Caco-2 (cell line): Measurements from ENCODE around the gene TNFRSF9. TPM values are rescaled to one million over a fixed set of nuclear protein-coding genes. Genes with fewer than 3 reads are reported as not detected.

ENCODE experiments used
- Bru-seq: library from RNA; stranded (reverse); fragments of 400-500 nt; gene quantifications from one replicate; lab custom pipeline; 2021; lab: Mats Ljungman, UMichigan
- BruChase-seq, 2 experiments: library from RNA; stranded (reverse); fragments of 400-500 nt; gene quantifications; one replicate each; lab custom pipeline; 2021; lab: Mats Ljungman, UMichigan
- BruUV-seq: library from RNA; stranded (reverse); fragments of 400-500 nt; replicated peaks from 2 replicates; lab custom pipeline; 2021; lab: Mats Ljungman, UMichigan
- CTCF ChIA-PET: fragments of 300-600 bp; sonication (Branson Sonifier 250); formaldehyde crosslinking; loops from one replicate; lab custom pipeline; 2022; ENCODE audit warnings: antibody characterized with exemption; lab: Charles Lee
- POLR2A ChIA-PET: fragments of 300-600 bp; sonication (Branson Sonifier 250); formaldehyde crosslinking; loops from one replicate; lab custom pipeline; 2022; ENCODE audit warnings: antibody characterized with exemption; lab: Charles Lee
- DNase-seq, 2 experiments: peaks; one replicate each; pipeline versions ENCODE4 v3.0.0 to v3.0.0-alpha.2; 2020 to 2022
- H3K27me3 ChIP-seq: replicated peaks from 2 replicates; pipeline ENCODE4 v1.6.0; 2011; ENCODE audit warnings: low read length; ENCODE audit not compliant: control insufficient read depth, insufficient read depth
- H3K36me3 ChIP-seq: 2 replicates; pipeline ENCODE4 v1.5.1; 2011; ENCODE audit warnings: low read length; ENCODE audit not compliant: control insufficient read depth, insufficient read depth
- H3K4me1 ChIP-seq: fragments of 250-450 bp; sonication (Bioruptor Pico); 2 replicates; pipeline ENCODE4 v1.5.1; 2020; ENCODE audit warnings: mild to moderate bottlenecking
- H3K4me3 ChIP-seq: 2 replicates; pipeline ENCODE4 v1.5.1; 2011; ENCODE audit warnings: low read depth, mild to moderate bottlenecking, control low read depth, low read length
- H3K9me3 ChIP-seq: fragments of 250-450 bp; sonication (Bioruptor Pico); 2 replicates; pipeline ENCODE4 v1.5.1; 2020; ENCODE audit warnings: mild to moderate bottlenecking, moderate library complexity
- H3K27ac Mint-ChIP-seq: one replicate; pipeline ENCODE4 v1.8.0; 2022; ENCODE audit warnings: mixed read lengths; ENCODE audit not compliant: unreplicated experiment
- H3K27me3 Mint-ChIP-seq: one replicate; pipeline ENCODE4 v1.8.0; 2022; ENCODE audit warnings: mixed read lengths; ENCODE audit not compliant: insufficient read depth, unreplicated experiment
- H3K36me3 Mint-ChIP-seq: one replicate; pipeline ENCODE4 v1.8.0; 2022; ENCODE audit warnings: mild to moderate bottlenecking, mixed read lengths; ENCODE audit not compliant: insufficient read depth, unreplicated experiment
- H3K4me1 Mint-ChIP-seq: one replicate; pipeline ENCODE4 v1.8.0; 2022; ENCODE audit warnings: low read depth, mixed read lengths; ENCODE audit not compliant: unreplicated experiment
- H3K4me3 Mint-ChIP-seq: one replicate; pipeline ENCODE4 v1.8.0; 2022; ENCODE audit warnings: mild to moderate bottlenecking, moderate library complexity, mixed read lengths; ENCODE audit not compliant: unreplicated experiment
- H3K9me3 Mint-ChIP-seq: one replicate; pipeline ENCODE4 v1.8.0; 2022; ENCODE audit warnings: mixed read lengths; ENCODE audit not compliant: unreplicated experiment
- intact Hi-C: fragments of 100-400 bp; cut with micrococcal nuclease; formaldehyde crosslinking; loops from one replicate; pipeline ENCODE4 v1.10.0; 2022; ENCODE audit not compliant: unreplicated experiment
- long read RNA-seq: library from polyadenylated mRNA; stranded (forward); transcript quantifications from one replicate; pipeline ENCODE4 v2.0.0, GENCODE V29; 2022
- total RNA-seq: library from RNA; stranded (reverse); gene quantifications from 2 replicates; pipeline ENCODE4 v1.2.3, GENCODE V29; 2022
- TF ChIP-seq, protein P1 (sequence below), 2 experiments: fragments of 200-600 bp in 1 of 2; IDR thresholded peaks; 1 replicate in 1 of 2; 2 replicates in 1 of 2; pipeline versions ENCODE4 v1.5.1 to v1.8.0; 2011 to 2022; ENCODE audit warnings: antibody characterized with exemption in 1 of 2, control low read depth in 1 of 2, inconsistent platforms in 1 of 2, low read depth in 1 of 2, low read length in 1 of 2, mild to moderate bottlenecking in 1 of 2, moderate library complexity in 1 of 2; ENCODE audit not compliant: insufficient read depth in 1 of 2, severe bottlenecking in 1 of 2, unreplicated experiment in 1 of 2

The TNFRSF9 gene
- 0.54 and 0.91 TPM in 2 replicates for total RNA-seq
- percentile 22 among the genes with signal in this experiment for Bru-seq, nascent RNA
- BruChase-seq, experiment 1, labeled RNA remaining after a 2-hour chase: percentile 28 among the genes with signal in this experiment
- BruChase-seq, experiment 2, labeled RNA remaining after a 6-hour chase: percentile 36 among the genes with signal in this experiment
- long read RNA-seq, partial matches to known transcripts: 0 of 2 reads
- long read RNA-seq, other reads (novel, unspliced or antisense): 2 of 2 reads

DNA sequence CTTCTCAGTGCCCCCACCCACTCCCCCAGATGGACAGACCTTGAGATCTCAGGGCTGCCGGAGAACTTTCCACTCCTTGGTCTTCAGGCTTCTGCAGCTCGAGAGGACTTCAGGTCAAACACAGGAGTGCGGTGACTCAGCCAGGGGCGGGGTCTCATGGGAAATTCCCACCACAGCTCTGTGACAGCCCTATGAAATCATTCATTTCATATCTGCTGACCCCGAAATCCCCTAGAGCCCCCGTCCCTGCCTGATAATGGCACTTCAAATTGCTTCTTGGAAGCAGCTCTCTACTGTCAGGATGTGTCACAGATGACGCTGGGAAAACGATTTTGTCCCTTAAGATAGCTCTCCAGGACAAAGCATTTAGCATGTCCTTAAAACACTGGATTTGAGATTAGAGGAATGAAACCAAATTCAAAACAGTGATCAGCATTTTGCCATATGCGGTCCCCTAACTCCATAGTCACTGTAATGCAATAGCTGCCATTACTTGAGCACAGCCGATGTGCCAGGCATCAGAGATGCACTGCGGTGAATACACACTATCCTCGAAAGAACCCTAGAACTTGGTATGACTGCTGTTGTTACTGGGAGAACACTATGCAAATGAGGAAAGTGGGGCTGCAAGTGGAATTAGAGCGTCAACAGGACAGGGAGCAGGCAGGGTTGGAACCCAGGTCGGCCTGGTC lies at the start of gene TNFRSF9:
Gene TNFRSF9 (minus strand): TSS at position 95 of the 692 bp plus-strand sequence. CDS start 845 bp downstream, outside the sequence.
- Mint-ChIP-seq H3K9me3 (no peaks in the 10 kb centered on the region), H3K36me3 (no peaks in the 10 kb centered on the region), H3K4me3 (peak within 1 kb of the TSS; percentile 67), H3K27ac (no peak within 1 kb of the TSS), H3K27me3 (no peaks in the 10 kb centered on the region), H3K4me1 (peaks cover 26% of the 10 kb centered on the region)
- Histone ChIP-seq H3K27me3 (no peaks in the 10 kb centered on the region), H3K4me1 (peaks cover 16% of the 10 kb centered on the region; the same call in 1 of the 2 replicates), H3K4me3 (no peak within 1 kb of the TSS), H3K9me3 (no peaks in the 10 kb centered on the region), H3K36me3 (no peaks in the 10 kb centered on the region)
- TF ChIP-seq, protein P1, sequence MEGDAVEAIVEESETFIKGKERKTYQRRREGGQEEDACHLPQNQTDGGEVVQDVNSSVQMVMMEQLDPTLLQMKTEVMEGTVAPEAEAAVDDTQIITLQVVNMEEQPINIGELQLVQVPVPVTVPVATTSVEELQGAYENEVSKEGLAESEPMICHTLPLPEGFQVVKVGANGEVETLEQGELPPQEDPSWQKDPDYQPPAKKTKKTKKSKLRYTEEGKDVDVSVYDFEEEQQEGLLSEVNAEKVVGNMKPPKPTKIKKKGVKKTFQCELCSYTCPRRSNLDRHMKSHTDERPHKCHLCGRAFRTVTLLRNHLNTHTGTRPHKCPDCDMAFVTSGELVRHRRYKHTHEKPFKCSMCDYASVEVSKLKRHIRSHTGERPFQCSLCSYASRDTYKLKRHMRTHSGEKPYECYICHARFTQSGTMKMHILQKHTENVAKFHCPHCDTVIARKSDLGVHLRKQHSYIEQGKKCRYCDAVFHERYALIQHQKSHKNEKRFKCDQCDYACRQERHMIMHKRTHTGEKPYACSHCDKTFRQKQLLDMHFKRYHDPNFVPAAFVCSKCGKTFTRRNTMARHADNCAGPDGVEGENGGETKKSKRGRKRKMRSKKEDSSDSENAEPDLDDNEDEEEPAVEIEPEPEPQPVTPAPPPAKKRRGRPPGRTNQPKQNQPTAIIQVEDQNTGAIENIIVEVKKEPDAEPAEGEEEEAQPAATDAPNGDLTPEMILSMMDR (IDR thresholded peaks at IDR 0.05; ENCODE audit: insufficient read depth in 1 of 2, low read depth in 1 of 2, low read length in 1 of 2, severe bottlenecking in 1 of 2, unreplicated experiment in 1 of 2): no peak
- intact Hi-C loops: loop anchor here (5.0 kb wide), 1 partner anchor 39 kb away; no protein-coding TSS in a partner anchor
- ChIA-PET CTCF (no interaction called here), POLR2A (interaction anchor here (0.5 kb wide), 1 partner anchor 33 kb away, joined by 3 read pairs; no protein-coding TSS in a partner anchor)
- no TSS peak for BruUV-seq
- peak in 1 of 2 experiments; percentile 17 for DNase-seq

DNA sequence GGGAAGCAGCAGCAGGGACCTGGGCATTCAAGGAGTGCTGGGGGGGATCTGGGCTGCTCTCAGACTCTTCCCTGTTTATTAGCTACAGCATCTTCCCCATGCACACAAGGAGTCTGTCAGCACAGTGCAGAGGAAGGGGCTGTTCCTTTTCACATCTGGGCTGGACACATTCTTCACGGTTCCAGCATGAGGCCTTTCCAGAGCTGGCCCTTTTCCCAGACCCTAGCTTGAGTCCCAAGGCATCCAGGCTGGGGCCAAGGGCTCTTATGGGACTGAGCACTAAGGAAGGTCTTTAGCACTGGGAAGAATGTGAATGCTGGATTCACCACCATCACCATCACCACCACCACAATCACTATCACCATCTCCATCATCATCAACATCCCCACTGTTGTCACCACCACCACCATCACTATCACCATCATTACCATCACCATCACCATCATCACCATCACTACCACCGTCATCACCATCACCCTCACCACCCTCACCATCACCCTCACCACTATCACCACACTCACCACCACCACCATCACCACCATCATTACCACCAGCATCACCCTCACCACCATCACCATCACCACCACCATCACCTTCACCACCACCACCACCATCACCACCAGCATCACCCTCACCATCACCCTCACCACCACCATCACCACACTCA lies 49.3 kb upstream of the TNFRSF9 start:
- H3K36me3 ChIP-seq: no peaks in the 10 kb centered on the region
- no peak overlapping the region for H3K4me3 ChIP-seq
- POLR2A ChIA-PET: no interaction called here
- no peaks in the 10 kb centered on the region for H3K27me3 ChIP-seq
- H3K4me3 Mint-ChIP-seq: no peak overlapping the region
- no peak overlapping the region for H3K27ac Mint-ChIP-seq
- H3K9me3 Mint-ChIP-seq: no peaks in the 10 kb centered on the region
- peaks cover 14% of the 10 kb centered on the region for H3K4me1 Mint-ChIP-seq
- DNase-seq: no peak
- no peaks in the 10 kb centered on the region for H3K9me3 ChIP-seq
- peaks cover 21% of the 10 kb centered on the region for H3K4me1 ChIP-seq
- TF ChIP-seq, protein P1 (IDR thresholded peaks at IDR 0.05; ENCODE audit: insufficient read depth in 1 of 2, low read depth in 1 of 2, low read length in 1 of 2, severe bottlenecking in 1 of 2, unreplicated experiment in 1 of 2): no peak
- no TSS peak for BruUV-seq
- peaks cover 63% of the 10 kb centered on the region for H3K36me3 Mint-ChIP-seq
- intact Hi-C loops: no loop called here
- H3K27me3 Mint-ChIP-seq: no peaks in the 10 kb centered on the region
- CTCF ChIA-PET: no interaction called here

DNA sequence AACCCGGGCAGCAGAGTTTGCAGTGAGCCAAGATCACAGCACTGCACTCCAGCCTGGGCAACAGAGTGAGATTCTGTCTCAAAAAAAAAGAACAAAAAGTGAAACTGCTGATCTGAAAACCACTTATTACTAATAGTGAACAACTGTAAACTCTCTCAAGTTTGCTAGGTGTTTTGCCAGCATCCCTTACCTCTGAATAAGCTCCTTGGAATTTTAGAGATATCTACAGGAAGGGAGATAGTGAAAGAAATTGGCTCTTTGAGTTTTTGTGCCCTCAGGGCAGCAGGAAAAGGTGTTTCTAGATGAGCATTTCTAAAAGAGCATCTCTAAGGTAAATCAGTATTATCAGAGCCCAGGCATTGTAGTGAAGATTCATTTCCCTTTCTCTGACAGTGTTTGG lies 47.9 kb upstream of the TNFRSF9 start:
- peaks cover 67% of the 10 kb centered on the region for H3K36me3 Mint-ChIP-seq

More for the DNA sequence above, 47.9 kb upstream of the TNFRSF9 start:
- H3K4me1 ChIP-seq: peaks cover 21% of the 10 kb centered on the region
- H3K27me3 ChIP-seq: no peaks in the 10 kb centered on the region
- no TSS peak for BruUV-seq
- no peak for DNase-seq
- ChIA-PET POLR2A (no interaction called here), CTCF (interaction anchor here (0.6 to 1.9 kb wide), 4 partner anchors 13 to 326 kb away, joined by 3 to 8 read pairs (median 5); no protein-coding TSS in a partner anchor)
- H3K4me1 Mint-ChIP-seq: peaks cover 14% of the 10 kb centered on the region
- intact Hi-C loops: no loop called here
- H3K9me3 Mint-ChIP-seq: no peaks in the 10 kb centered on the region
- no peak overlapping the region for H3K4me3 Mint-ChIP-seq
- no peaks in the 10 kb centered on the region for H3K9me3 ChIP-seq
- no peak overlapping the region for H3K27ac Mint-ChIP-seq
- H3K36me3 ChIP-seq: no peaks in the 10 kb centered on the region
- TF ChIP-seq, protein P1 (IDR thresholded peaks at IDR 0.05; ENCODE audit: insufficient read depth in 1 of 2, low read depth in 1 of 2, low read length in 1 of 2, severe bottlenecking in 1 of 2, unreplicated experiment in 1 of 2): no peak
- H3K4me3 ChIP-seq: no peak overlapping the region
- no peaks in the 10 kb centered on the region for H3K27me3 Mint-ChIP-seq
